ENCODE data around the gene CCDC27.

DNA sequence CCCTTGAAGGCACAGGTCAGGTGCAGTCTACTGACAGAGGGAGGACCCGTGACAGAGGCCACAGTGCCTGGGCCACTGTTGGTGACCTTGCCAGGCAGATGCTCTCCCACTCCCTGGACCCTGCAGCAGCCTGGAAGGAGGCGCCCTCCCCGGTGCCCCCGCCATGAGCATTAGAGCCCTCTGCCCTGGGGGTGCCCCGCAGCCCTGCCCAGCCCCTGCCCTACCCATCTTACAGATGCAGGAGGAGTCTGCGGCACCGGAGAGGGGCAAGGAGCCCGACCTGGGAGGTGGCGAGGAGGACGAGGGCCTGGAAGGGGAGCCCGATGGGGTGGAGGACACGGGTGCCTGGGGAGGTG, 10.6 kb downstream of the CCDC27 start:
- TF ChIP-seq ZNF70 (CRISPR knock-in tag; IDR thresholded peaks at IDR 0.05) (no peak), RARB (CRISPR knock-in tag; IDR thresholded peaks at IDR 0.05) (no peak), ARNTL (CRISPR knock-in tag; IDR thresholded peaks at IDR 0.05; ENCODE audit: borderline replicate concordance, low read depth) (no peak), TOX (CRISPR knock-in tag; IDR thresholded peaks at IDR 0.05; ENCODE audit: borderline replicate concordance) (no peak), ZFP3 (CRISPR knock-in tag; IDR thresholded peaks at IDR 0.05) (no peak), CSDC2 (CRISPR knock-in tag; IDR thresholded peaks at IDR 0.05) (no peak), ZNF8 (CRISPR knock-in tag; IDR thresholded peaks at IDR 0.05) (no peak), ZFP30 (CRISPR knock-in tag; IDR thresholded peaks at IDR 0.05) (no peak), ISL1 (CRISPR knock-in tag; IDR thresholded peaks at IDR 0.05) (no peak), ESRRG (CRISPR knock-in tag; IDR thresholded peaks at IDR 0.05) (no peak), SNAI2 (CRISPR knock-in tag; IDR thresholded peaks at IDR 0.05) (no peak), ZNF565 (CRISPR knock-in tag; conservative IDR thresholded peaks at IDR 0.05; ENCODE audit: low read depth) (no peak)

Data from SK-N-SH treated with all-trans-retinoic acid at 6 μM for 48 hours (cell line).